GM23338 (cell line): ENCODE measurements around the gene TECR. TPM values are rescaled to one million over a fixed set of nuclear protein-coding genes. Genes with fewer than 3 reads are reported as not detected.

Experiments
- ATAC-seq: fragments of 200-7000 bp; cut with Tn5 transposase; 3 replicates; pipeline ENCODE4 v1.9.1; 2020
- DNase-seq: peaks from one replicate; pipeline ENCODE4 v3.0.0-alpha.2; 2015; ENCODE audit warnings: low spot score
- H2AFZ ChIP-seq: fragments of 200-600 bp; sonication (generic); 2 replicates; pipeline ENCODE4 v1.8.0; 2016; ENCODE audit warnings: antibody characterized with exemption, mild to moderate bottlenecking, moderate library complexity
- H3F3A ChIP-seq: fragments of 200-600 bp; sonication (generic); replicated peaks from 2 replicates; pipeline ENCODE4 v1.8.0; 2017; ENCODE audit warnings: antibody characterized with exemption, mixed run types, low read depth
- H3K27ac ChIP-seq: fragments of 200-600 bp; sonication (generic); 2 replicates; pipeline ENCODE4 v1.6.1; 2016; ENCODE audit warnings: low read depth
- H3K27me3 ChIP-seq: fragments of 200-600 bp; sonication (generic); 2 replicates; pipeline ENCODE4 v1.8.0; 2016; ENCODE audit warnings: mild to moderate bottlenecking, mixed run types, moderate library complexity; ENCODE audit not compliant: insufficient read depth
- H3K36me3 ChIP-seq: fragments of 200-600 bp; sonication (generic); 2 replicates; pipeline ENCODE4 v1.8.0; 2016; ENCODE audit warnings: mild to moderate bottlenecking; ENCODE audit not compliant: insufficient read depth
- H3K4me1 ChIP-seq: fragments of 200-600 bp; sonication (generic); 2 replicates; pipeline ENCODE4 v1.8.0; 2016; ENCODE audit warnings: mild to moderate bottlenecking, moderate library complexity; ENCODE audit not compliant: insufficient read depth
- H3K4me2 ChIP-seq: fragments of 200-600 bp; sonication (generic); 2 replicates; pipeline ENCODE4 v1.7.1; 2017; ENCODE audit warnings: mixed run types
- H3K4me3 ChIP-seq: fragments of 200-600 bp; sonication (generic); 2 replicates; pipeline ENCODE4 v1.6.1; 2016; ENCODE audit warnings: mixed run types
- H3K79me2 ChIP-seq: fragments of 200-600 bp; sonication (generic); replicated peaks from 2 replicates; pipeline ENCODE4 v1.8.0; 2017; ENCODE audit warnings: mild to moderate bottlenecking; ENCODE audit not compliant: insufficient read depth
- H3K9me2 ChIP-seq: fragments of 200-600 bp; sonication (generic); 2 replicates; pipeline ENCODE4 v1.8.0; 2017; ENCODE audit not compliant: insufficient read depth
- H4K20me1 ChIP-seq: fragments of 200-600 bp; sonication (generic); replicated peaks from 2 replicates; pipeline ENCODE4 v1.8.0; 2017; ENCODE audit warnings: mild to moderate bottlenecking; ENCODE audit not compliant: insufficient read depth
- H3K27ac Mint-ChIP-seq: 2 replicates; pipeline ENCODE4 v1.8.0; 2020; ENCODE audit warnings: inconsistent platforms, mild to moderate bottlenecking, moderate library complexity, mixed read lengths
- H3K27me3 Mint-ChIP-seq: 3 replicates; pipeline ENCODE4 v1.8.0; 2022; ENCODE audit warnings: low read depth, mild to moderate bottlenecking, moderate library complexity, mixed read lengths, inconsistent platforms; ENCODE audit not compliant: insufficient read depth, poor library complexity
- H3K36me3 Mint-ChIP-seq: 3 replicates; pipeline ENCODE4 v1.8.0; 2021; ENCODE audit warnings: low read depth, mild to moderate bottlenecking, inconsistent platforms, moderate library complexity, mixed read lengths
- H3K4me1 Mint-ChIP-seq: 3 replicates; pipeline ENCODE4 v1.8.0; 2020; ENCODE audit warnings: mild to moderate bottlenecking, inconsistent platforms, mixed read lengths
- H3K4me3 Mint-ChIP-seq: 3 replicates; pipeline ENCODE4 v1.8.0; 2021; ENCODE audit warnings: moderate library complexity, mild to moderate bottlenecking, inconsistent platforms, mixed read lengths
- H3K9me3 Mint-ChIP-seq: 3 replicates; pipeline ENCODE4 v1.8.0; 2020; ENCODE audit warnings: moderate library complexity, mild to moderate bottlenecking, inconsistent platforms, mixed read lengths
- CREB1 ChIP-seq: fragments of 250-450 bp; sonication (Bioruptor Pico); IDR thresholded peaks from 2 replicates; pipeline ENCODE4 v1.5.0; 2020; ENCODE audit warnings: low read depth, mild to moderate bottlenecking, moderate library complexity
- EZH2 ChIP-seq: fragments of 200-600 bp; sonication (generic); IDR thresholded peaks from one replicate; pipeline ENCODE4 v1.8.0; 2017; ENCODE audit warnings: antibody characterized with exemption, mild to moderate bottlenecking, low read depth; ENCODE audit not compliant: unreplicated experiment
- EZH2phosphoT487 ChIP-seq: fragments of 200-600 bp; sonication (generic); IDR thresholded peaks from one replicate; pipeline ENCODE4 v1.8.1; 2018; ENCODE audit warnings: antibody characterized with exemption; ENCODE audit not compliant: unreplicated experiment
- JUNB ChIP-seq: IDR thresholded peaks from one replicate; pipeline ENCODE4 v1.6.1; 2016; ENCODE audit warnings: antibody characterized with exemption; ENCODE audit not compliant: unreplicated experiment
- NANOG ChIP-seq: IDR thresholded peaks from 2 replicates; pipeline ENCODE4 v1.6.1; 2016; ENCODE audit warnings: antibody characterized with exemption, borderline replicate concordance
- POLR2AphosphoS5 ChIP-seq: IDR thresholded peaks from 2 replicates; pipeline ENCODE4 v1.6.1; 2016; ENCODE audit warnings: antibody characterized with exemption, low read depth
- STAT1 ChIP-seq: IDR thresholded peaks from one replicate; pipeline ENCODE4 v1.6.1; 2016; ENCODE audit warnings: antibody characterized with exemption; ENCODE audit not compliant: unreplicated experiment
- ZNF114 ChIP-seq: fragments of 250-450 bp; sonication (Bioruptor Pico); IDR thresholded peaks from 2 replicates; pipeline ENCODE4 v1.5.0; 2020; ENCODE audit warnings: mild to moderate bottlenecking, moderate library complexity
- polyA plus RNA-seq: library from polyadenylated mRNA; unstranded; fragments of >200 nt; fragmentation: Nextera tagmentation; extraction: Ambion mirVana; gene quantifications from 2 replicates; pipeline ENCODE4 v1.2.1, GENCODE V29; 2016
- total RNA-seq: library from RNA; depleted of rRNA; stranded (reverse); fragments of >200 nt; shearing (Covaris generic); gene quantifications from 2 replicates; pipeline ENCODE4 v1.2.3, GENCODE V29; 2014
- TF ChIP-seq, protein P1 (sequence below): IDR thresholded peaks from one replicate; pipeline ENCODE4 v1.6.1; 2018; ENCODE audit warnings: antibody characterized with exemption; ENCODE audit not compliant: unreplicated experiment
- TF ChIP-seq, protein P2 (sequence below): fragments of 250-450 bp; sonication (Bioruptor Pico); IDR thresholded peaks from 2 replicates; pipeline ENCODE4 v1.5.0; 2020; ENCODE audit warnings: mild to moderate bottlenecking, moderate library complexity
- TF ChIP-seq, protein P3 (sequence below): IDR thresholded peaks from 2 replicates; pipeline ENCODE4 v1.6.1; 2016; ENCODE audit warnings: antibody characterized with exemption

Gene TECR
- total and polyA plus RNA-seq, 2 experiments from 2014 or later: 107 to 268 TPM

DNA sequence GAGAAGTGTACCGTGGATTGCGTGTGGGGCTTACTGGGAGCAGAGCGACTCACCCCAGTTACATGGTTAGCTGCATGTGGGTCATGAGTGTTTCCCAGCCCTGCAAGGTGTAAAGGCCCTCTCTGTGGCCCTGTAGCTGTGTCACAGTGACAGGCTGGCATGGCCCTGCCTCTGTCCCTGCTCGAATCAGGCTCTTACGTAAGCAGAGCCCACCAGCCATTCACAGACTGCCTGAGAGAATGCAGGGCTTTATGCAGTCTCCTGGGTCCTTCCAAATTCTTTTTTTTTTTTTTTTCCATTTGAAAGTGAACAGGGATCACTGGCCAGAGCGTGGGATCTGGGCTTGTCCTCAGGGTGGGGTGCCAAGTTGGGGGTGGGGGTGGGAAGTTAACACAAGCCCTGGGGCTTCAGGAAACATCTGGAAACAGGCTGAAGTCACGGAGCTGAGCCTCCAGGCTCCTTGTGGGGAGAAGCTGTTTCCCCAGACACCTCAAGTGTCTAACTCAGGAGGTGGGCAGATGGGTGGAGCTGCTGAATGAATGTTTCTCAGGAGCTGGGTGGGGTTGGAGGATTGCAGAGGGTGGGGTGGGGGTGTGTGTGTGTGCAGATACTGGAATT, 13.4 kb downstream of the TECR start (continued):
- TF ChIP-seq, protein P1, sequence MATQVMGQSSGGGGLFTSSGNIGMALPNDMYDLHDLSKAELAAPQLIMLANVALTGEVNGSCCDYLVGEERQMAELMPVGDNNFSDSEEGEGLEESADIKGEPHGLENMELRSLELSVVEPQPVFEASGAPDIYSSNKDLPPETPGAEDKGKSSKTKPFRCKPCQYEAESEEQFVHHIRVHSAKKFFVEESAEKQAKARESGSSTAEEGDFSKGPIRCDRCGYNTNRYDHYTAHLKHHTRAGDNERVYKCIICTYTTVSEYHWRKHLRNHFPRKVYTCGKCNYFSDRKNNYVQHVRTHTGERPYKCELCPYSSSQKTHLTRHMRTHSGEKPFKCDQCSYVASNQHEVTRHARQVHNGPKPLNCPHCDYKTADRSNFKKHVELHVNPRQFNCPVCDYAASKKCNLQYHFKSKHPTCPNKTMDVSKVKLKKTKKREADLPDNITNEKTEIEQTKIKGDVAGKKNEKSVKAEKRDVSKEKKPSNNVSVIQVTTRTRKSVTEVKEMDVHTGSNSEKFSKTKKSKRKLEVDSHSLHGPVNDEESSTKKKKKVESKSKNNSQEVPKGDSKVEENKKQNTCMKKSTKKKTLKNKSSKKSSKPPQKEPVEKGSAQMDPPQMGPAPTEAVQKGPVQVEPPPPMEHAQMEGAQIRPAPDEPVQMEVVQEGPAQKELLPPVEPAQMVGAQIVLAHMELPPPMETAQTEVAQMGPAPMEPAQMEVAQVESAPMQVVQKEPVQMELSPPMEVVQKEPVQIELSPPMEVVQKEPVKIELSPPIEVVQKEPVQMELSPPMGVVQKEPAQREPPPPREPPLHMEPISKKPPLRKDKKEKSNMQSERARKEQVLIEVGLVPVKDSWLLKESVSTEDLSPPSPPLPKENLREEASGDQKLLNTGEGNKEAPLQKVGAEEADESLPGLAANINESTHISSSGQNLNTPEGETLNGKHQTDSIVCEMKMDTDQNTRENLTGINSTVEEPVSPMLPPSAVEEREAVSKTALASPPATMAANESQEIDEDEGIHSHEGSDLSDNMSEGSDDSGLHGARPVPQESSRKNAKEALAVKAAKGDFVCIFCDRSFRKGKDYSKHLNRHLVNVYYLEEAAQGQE: no peak
- TF ChIP-seq ZNF114 (CRISPR knock-in tag) (no peak), NANOG (no peak)

DNA sequence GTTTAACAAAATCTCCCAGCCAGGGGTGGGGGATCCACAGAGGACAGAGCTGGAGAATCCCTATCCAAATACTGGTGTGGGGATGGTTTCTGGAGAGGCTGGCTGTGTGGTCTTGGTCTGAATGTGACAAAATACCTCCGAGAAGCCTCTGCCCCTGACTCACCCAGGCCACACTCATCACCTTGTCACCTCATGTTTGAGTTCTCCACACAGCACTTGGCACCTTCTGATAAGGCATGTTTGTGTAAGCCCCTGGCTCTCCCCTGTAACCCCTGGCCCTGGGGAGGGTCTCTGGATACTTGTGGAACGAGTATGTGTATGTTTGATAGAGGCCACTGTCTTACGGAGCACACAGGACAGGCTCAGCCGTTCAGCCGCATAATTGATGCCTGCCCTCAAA, 14.7 kb downstream of the TECR start:
- Mint-ChIP-seq H3K4me3 (no peak overlapping the region), H3K36me3 (peaks cover 6% of the 10 kb centered on the region; the same call in 2 of the 3 replicates), H3K27ac (no peak overlapping the region), H3K27me3 (peaks cover 12% of the 10 kb centered on the region), H3K4me1 (no peaks in the 10 kb centered on the region; the same call in 1 of the 3 replicates), H3K9me3 (no peaks in the 10 kb centered on the region)
- no peaks in the 10 kb centered on the region; the same call in 1 of the 2 replicates for H3K36me3 ChIP-seq
- no peak for ATAC-seq
- no peak overlapping the region for H2AFZ ChIP-seq
- no peaks in the 10 kb centered on the region for H3K9me2 ChIP-seq
- TF ChIP-seq STAT1 (no peak), CREB1 (CRISPR knock-in tag) (no peak), JUNB (no peak), EZH2phosphoT487 (no peak), POLR2AphosphoS5 (no peak), EZH2 (no peak)
- TF ChIP-seq, protein P2, sequence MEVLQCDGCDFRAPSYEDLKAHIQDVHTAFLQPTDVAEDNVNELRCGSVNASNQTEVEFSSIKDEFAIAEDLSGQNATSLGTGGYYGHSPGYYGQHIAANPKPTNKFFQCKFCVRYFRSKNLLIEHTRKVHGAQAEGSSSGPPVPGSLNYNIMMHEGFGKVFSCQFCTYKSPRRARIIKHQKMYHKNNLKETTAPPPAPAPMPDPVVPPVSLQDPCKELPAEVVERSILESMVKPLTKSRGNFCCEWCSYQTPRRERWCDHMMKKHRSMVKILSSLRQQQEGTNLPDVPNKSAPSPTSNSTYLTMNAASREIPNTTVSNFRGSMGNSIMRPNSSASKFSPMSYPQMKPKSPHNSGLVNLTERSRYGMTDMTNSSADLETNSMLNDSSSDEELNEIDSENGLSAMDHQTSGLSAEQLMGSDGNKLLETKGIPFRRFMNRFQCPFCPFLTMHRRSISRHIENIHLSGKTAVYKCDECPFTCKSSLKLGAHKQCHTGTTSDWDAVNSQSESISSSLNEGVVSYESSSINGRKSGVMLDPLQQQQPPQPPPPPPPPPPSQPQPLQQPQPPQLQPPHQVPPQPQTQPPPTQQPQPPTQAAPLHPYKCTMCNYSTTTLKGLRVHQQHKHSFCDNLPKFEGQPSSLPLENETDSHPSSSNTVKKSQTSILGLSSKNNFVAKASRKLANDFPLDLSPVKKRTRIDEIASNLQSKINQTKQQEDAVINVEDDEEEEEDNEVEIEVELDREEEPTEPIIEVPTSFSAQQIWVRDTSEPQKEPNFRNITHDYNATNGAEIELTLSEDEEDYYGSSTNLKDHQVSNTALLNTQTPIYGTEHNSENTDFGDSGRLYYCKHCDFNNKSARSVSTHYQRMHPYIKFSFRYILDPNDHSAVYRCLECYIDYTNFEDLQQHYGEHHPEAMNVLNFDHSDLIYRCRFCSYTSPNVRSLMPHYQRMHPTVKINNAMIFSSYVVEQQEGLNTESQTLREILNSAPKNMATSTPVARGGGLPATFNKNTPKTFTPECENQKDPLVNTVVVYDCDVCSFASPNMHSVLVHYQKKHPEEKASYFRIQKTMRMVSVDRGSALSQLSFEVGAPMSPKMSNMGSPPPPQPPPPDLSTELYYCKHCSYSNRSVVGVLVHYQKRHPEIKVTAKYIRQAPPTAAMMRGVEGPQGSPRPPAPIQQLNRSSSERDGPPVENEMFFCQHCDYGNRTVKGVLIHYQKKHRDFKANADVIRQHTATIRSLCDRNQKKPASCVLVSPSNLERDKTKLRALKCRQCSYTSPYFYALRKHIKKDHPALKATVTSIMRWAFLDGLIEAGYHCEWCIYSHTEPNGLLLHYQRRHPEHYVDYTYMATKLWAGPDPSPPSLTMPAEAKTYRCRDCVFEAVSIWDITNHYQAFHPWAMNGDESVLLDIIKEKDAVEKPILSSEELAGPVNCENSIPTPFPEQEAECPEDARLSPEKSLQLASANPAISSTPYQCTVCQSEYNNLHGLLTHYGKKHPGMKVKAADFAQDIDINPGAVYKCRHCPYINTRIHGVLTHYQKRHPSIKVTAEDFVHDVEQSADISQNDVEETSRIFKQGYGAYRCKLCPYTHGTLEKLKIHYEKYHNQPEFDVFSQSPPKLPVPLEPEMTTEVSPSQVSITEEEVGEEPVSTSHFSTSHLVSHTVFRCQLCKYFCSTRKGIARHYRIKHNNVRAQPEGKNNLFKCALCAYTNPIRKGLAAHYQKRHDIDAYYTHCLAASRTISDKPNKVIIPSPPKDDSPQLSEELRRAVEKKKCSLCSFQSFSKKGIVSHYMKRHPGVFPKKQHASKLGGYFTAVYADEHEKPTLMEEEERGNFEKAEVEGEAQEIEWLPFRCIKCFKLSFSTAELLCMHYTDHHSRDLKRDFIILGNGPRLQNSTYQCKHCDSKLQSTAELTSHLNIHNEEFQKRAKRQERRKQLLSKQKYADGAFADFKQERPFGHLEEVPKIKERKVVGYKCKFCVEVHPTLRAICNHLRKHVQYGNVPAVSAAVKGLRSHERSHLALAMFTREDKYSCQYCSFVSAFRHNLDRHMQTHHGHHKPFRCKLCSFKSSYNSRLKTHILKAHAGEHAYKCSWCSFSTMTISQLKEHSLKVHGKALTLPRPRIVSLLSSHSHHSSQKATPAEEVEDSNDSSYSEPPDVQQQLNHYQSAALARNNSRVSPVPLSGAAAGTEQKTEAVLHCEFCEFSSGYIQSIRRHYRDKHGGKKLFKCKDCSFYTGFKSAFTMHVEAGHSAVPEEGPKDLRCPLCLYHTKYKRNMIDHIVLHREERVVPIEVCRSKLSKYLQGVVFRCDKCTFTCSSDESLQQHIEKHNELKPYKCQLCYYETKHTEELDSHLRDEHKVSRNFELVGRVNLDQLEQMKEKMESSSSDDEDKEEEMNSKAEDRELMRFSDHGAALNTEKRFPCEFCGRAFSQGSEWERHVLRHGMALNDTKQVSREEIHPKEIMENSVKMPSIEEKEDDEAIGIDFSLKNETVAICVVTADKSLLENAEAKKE (CRISPR knock-in tag): no peak
- TF ChIP-seq, protein P3, sequence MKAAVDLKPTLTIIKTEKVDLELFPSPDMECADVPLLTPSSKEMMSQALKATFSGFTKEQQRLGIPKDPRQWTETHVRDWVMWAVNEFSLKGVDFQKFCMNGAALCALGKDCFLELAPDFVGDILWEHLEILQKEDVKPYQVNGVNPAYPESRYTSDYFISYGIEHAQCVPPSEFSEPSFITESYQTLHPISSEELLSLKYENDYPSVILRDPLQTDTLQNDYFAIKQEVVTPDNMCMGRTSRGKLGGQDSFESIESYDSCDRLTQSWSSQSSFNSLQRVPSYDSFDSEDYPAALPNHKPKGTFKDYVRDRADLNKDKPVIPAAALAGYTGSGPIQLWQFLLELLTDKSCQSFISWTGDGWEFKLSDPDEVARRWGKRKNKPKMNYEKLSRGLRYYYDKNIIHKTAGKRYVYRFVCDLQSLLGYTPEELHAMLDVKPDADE: no peak
- TF ChIP-seq, protein P1: no peak
- no peak overlapping the region for H3K4me3 ChIP-seq
- peaks cover 39% of the 10 kb centered on the region for H3K79me2 ChIP-seq
- H3K4me2 ChIP-seq: no peak overlapping the region
- H3F3A ChIP-seq: no peaks in the 10 kb centered on the region
- H4K20me1 ChIP-seq: peaks cover 12% of the 10 kb centered on the region
- H3K27ac ChIP-seq: no peak overlapping the region
- no peaks in the 10 kb centered on the region for H3K27me3 ChIP-seq
- no peaks in the 10 kb centered on the region for H3K4me1 ChIP-seq
- no peak for DNase-seq
